HCT116 (cell line): ENCODE results near the gene TRIM63. TPM values are rescaled to one million over a fixed set of nuclear protein-coding genes. Genes with fewer than 3 reads are reported as not detected.

Source experiments
- ATAC-seq: fragments of 200-7000 bp; cut with Tn5 transposase; 2 replicates; pipeline ENCODE4 v1.9.1; 2020; ENCODE audit warnings: mild to moderate bottlenecking, moderate library complexity
- BruUV-seq: library from RNA; stranded (reverse); fragments of 400-500 nt; replicated peaks from 2 replicates; lab custom pipeline; 2021; lab: Mats Ljungman, UMichigan
- CTCF ChIA-PET: fragments of 300-600 bp; sonication (Branson Sonifier 250); formaldehyde crosslinking; loops from one replicate; lab custom pipeline; 2021; ENCODE audit warnings: antibody characterized with exemption; lab: Charles Lee
- POLR2A ChIA-PET: fragments of 300-600, 350-600 bp; sonication (Branson Sonifier 250); formaldehyde crosslinking; loops from one replicate; lab custom pipeline; 2021; ENCODE audit warnings: antibody characterized with exemption; lab: Charles Lee
- RAD21 ChIA-PET, 2 experiments: fragments of 300-600 bp; sonication (Branson Sonifier 250); formaldehyde crosslinking; loops; one replicate each; lab custom pipeline; 2023; ENCODE audit warnings: low total read pairs in 2 of 2; ENCODE audit not compliant: uncharacterized antibody in 2 of 2, unreplicated experiment in 2 of 2, low non-redundant PET in 1 of 2; lab: Charles Lee
- DNase-seq: peaks from one replicate; pipeline ENCODE4 v3.0.0-alpha.2; 2010; ENCODE audit warnings: low read depth, low spot score
- H2AFZ ChIP-seq: fragments of 200-600 bp; shearing (Covaris generic), sonication (generic); 2 replicates; pipeline ENCODE4 v1.6.1; 2017; ENCODE audit warnings: low read depth, mixed run types, mixed read lengths, antibody characterized with exemption, low read length; ENCODE audit not compliant: poor library complexity, severe bottlenecking
- H3K27ac ChIP-seq: 2 replicates; pipeline ENCODE4 v1.5.1; 2012; ENCODE audit warnings: low read depth, low read length
- H3K27me3 ChIP-seq: fragments of 200-600 bp; sonication (generic); 2 replicates; pipeline ENCODE4 v1.6.1; 2016; ENCODE audit warnings: mixed run types, low read length, mixed read lengths; ENCODE audit not compliant: insufficient read depth
- H3K36me3 ChIP-seq, 2 experiments: fragments of 200-500 bp in 1 of 2; fragments of 200-600 bp in 1 of 2; sonication (Bioruptor generic) in 1 of 2; sonication (generic) in 1 of 2; 2 replicates each; pipeline versions ENCODE4 v1.5.1 to v1.6.1; 2014 to 2016; ENCODE audit warnings: low read length in 2 of 2, inconsistent platforms in 1 of 2, mixed read lengths in 1 of 2, mixed run types in 1 of 2; ENCODE audit not compliant: insufficient read depth in 2 of 2, control insufficient read depth in 1 of 2
- H3K4me1 ChIP-seq, 2 experiments: fragments of 200-600 bp in 1 of 2; sonication (generic) in 1 of 2; 2 replicates each; pipeline versions ENCODE4 v1.5.1 to v1.6.1; 2012 to 2017; ENCODE audit warnings: low read length in 2 of 2, inconsistent platforms in 1 of 2, mild to moderate bottlenecking in 1 of 2, mixed read lengths in 1 of 2, mixed run types in 1 of 2, moderate library complexity in 1 of 2; ENCODE audit not compliant: insufficient read depth in 2 of 2, control insufficient read depth in 1 of 2
- H3K4me2 ChIP-seq: fragments of 200-600 bp; sonication (generic); 2 replicates; pipeline ENCODE4 v1.6.1; 2017; ENCODE audit warnings: mixed run types, low read length, mixed read lengths
- H3K4me3 ChIP-seq, 2 experiments: fragments of 200-600 bp in 1 of 2; sonication (generic) in 1 of 2; replicated peaks in 1 of 2; 2 replicates each; pipeline ENCODE4 v1.5.1; 2011 to 2016; ENCODE audit warnings: low read length in 2 of 2, control low read depth in 1 of 2, low read depth in 1 of 2, mild to moderate bottlenecking in 1 of 2, mixed read lengths in 1 of 2, mixed run types in 1 of 2
- H3K79me2 ChIP-seq: fragments of 200-600 bp; sonication (generic); 2 replicates; pipeline ENCODE4 v1.6.1; 2017; ENCODE audit warnings: mild to moderate bottlenecking, mixed run types, low read length, moderate library complexity, mixed read lengths; ENCODE audit not compliant: insufficient read depth
- H3K9ac ChIP-seq: fragments of 200-600 bp; sonication (generic); 2 replicates; pipeline ENCODE4 v1.6.1; 2016; ENCODE audit warnings: low read length, mixed read lengths
- H3K9me2 ChIP-seq: fragments of 200-600 bp; sonication (generic), shearing (Covaris generic); 2 replicates; pipeline ENCODE4 v1.6.1; 2017; ENCODE audit warnings: mixed run types, mild to moderate bottlenecking, moderate library complexity; ENCODE audit not compliant: insufficient read depth
- H3K9me3 ChIP-seq, 2 experiments: fragments of 200-500 bp in 1 of 2; fragments of 200-600 bp in 1 of 2; sonication (Bioruptor generic) in 1 of 2; sonication (generic) in 1 of 2; 2 replicates each; pipeline ENCODE4 v1.6.1; 2014 to 2017; ENCODE audit warnings: low read length in 2 of 2, mixed read lengths in 2 of 2, inconsistent platforms in 1 of 2, low read depth in 1 of 2, mild to moderate bottlenecking in 1 of 2, mixed run types in 1 of 2, moderate library complexity in 1 of 2; ENCODE audit not compliant: control insufficient read depth in 1 of 2, insufficient read depth in 1 of 2
- H4K20me1 ChIP-seq: fragments of 200-600 bp; sonication (generic), shearing (Covaris generic); 2 replicates; pipeline ENCODE4 v1.6.1; 2017; ENCODE audit warnings: mixed run types, mild to moderate bottlenecking, moderate library complexity; ENCODE audit not compliant: insufficient read depth
- ATF3 ChIP-seq: IDR thresholded peaks from 2 replicates; pipeline ENCODE4 v1.6.1; 2012
- CEBPB ChIP-seq: IDR thresholded peaks from 2 replicates; pipeline ENCODE4 v1.6.1; 2012; ENCODE audit warnings: low read depth
- EGR1 ChIP-seq: IDR thresholded peaks from 2 replicates; pipeline ENCODE4 v1.6.1; 2012; ENCODE audit warnings: low read depth
- EZH2 ChIP-seq: fragments of 200-600 bp; sonication (generic); IDR thresholded peaks from 2 replicates; pipeline ENCODE4 v1.6.1; 2017; ENCODE audit warnings: antibody characterized with exemption, mixed run types
- POLR2A ChIP-seq: IDR thresholded peaks from 2 replicates; pipeline ENCODE4 v1.7.0; 2011; ENCODE audit warnings: borderline replicate concordance; ENCODE audit not compliant: insufficient read depth, insufficient read length; ENCODE audit errors: extremely low read depth
- POLR2AphosphoS5 ChIP-seq: IDR thresholded peaks from 2 replicates; pipeline ENCODE4 v1.6.1; 2011; ENCODE audit warnings: mild to moderate bottlenecking, low read depth, low read length, moderate library complexity
- RAD21 ChIP-seq: IDR thresholded peaks from 2 replicates; pipeline ENCODE4 v1.6.1; 2012; ENCODE audit warnings: low read depth, mild to moderate bottlenecking
- SIN3A ChIP-seq: IDR thresholded peaks from 2 replicates; pipeline ENCODE4 v1.6.1; 2012; ENCODE audit warnings: low read depth
- SRF ChIP-seq: IDR thresholded peaks from 2 replicates; pipeline ENCODE4 v1.6.1; 2012; ENCODE audit warnings: low read depth
- TCF7L2 ChIP-seq: IDR thresholded peaks from 2 replicates; pipeline ENCODE4 v1.7.0; 2011; ENCODE audit warnings: borderline replicate concordance, inconsistent platforms; ENCODE audit not compliant: insufficient read depth, insufficient read length; ENCODE audit errors: extremely low read depth
- YY1 ChIP-seq: IDR thresholded peaks from 2 replicates; pipeline ENCODE4 v1.6.1; 2011; ENCODE audit warnings: low read length, low read depth, moderate library complexity, mild to moderate bottlenecking; ENCODE audit not compliant: insufficient replicate concordance; ENCODE audit errors: extremely low read depth
- ZBTB33 ChIP-seq: IDR thresholded peaks from 2 replicates; pipeline ENCODE4 v1.6.1; 2011; ENCODE audit warnings: mild to moderate bottlenecking, low read length, moderate library complexity; ENCODE audit not compliant: insufficient replicate concordance; ENCODE audit errors: extremely low read depth
- ZFX ChIP-seq: fragments of 450-650 bp; IDR thresholded peaks from 2 replicates; pipeline ENCODE4 v1.6.1; 2017
- ZNF274 ChIP-seq: fragments of 200-500 bp; sonication (Bioruptor generic); IDR thresholded peaks from 2 replicates; pipeline ENCODE4 v1.6.1; 2014; ENCODE audit warnings: mild to moderate bottlenecking, low read depth, low read length, inconsistent platforms
- intact Hi-C: fragments of 100-400 bp; cut with micrococcal nuclease; formaldehyde crosslinking; loops from 2 replicates; pipeline ENCODE4 v1.10.0; 2022
- total RNA-seq: library from RNA; stranded (reverse); gene quantifications from one replicate; pipeline ENCODE4 v1.2.1, GENCODE V29; 2021; ENCODE audit not compliant: unreplicated experiment

TRIM63 gene
- total RNA-seq, 1 experiment from 2014 or later = not detected

- CTCF ChIA-PET = no interaction called here
- Histone ChIP-seq H3K79me2 (no peaks in the 10 kb centered on the region), H3K4me2 (no peak within 1 kb of the TSS), H2AFZ (no peak within 1 kb of the TSS), H4K20me1 (no peaks in the 10 kb centered on the region), H3K27ac (no peak within 1 kb of the TSS), H3K4me1 (0 out of 4 replicates have a peak, but pooled peaks cover 0 to 5% of the 10 kb centered on the region in 2 experiments), H3K36me3 (no peaks in the 10 kb centered on the region), H3K9ac (no peak within 1 kb of the TSS), H3K4me3 (no peak within 1 kb of the TSS), H3K27me3 (no peaks in the 10 kb centered on the region), H3K9me2 (no peaks in the 10 kb centered on the region), H3K9me3 (no peaks in the 10 kb centered on the region)
- BruUV-seq = no TSS peak
- DNase-seq (no peak), ATAC-seq (peak; percentile 72)
- RAD21 ChIA-PET = no interaction called here
- POLR2A ChIA-PET = no interaction called here
- intact Hi-C loops = no loop called here
- no peak for TF ChIP-seq ZBTB33
- TF ChIP-seq ZNF274 = no peak
- TF ChIP-seq, all 23 proteins: peak for 0
Observed at GRCh38 chr1:26021647-26022403, 45.6 kb downstream of the TRIM63 start, which contains the start of gene EXTL1. Gene EXTL1 (plus strand): TSS chr1:26021775. CDS start chr1:26022647, 872 bp downstream.

GRCh38 chr1:26020941-26021646 lies 46.3 kb downstream of the TRIM63 start:
- RAD21 ChIA-PET = no interaction called here
- TF ChIP-seq SIN3A (no peak), EGR1 (no peak), ZNF274 (no peak), ATF3 (no peak), EZH2 (no peak), YY1 (no peak), ZBTB33 (no peak), TCF7L2 (no peak), CEBPB (no peak), ZFX (no peak), RAD21 (no peak), SRF (no peak), POLR2A (no peak), POLR2AphosphoS5 (no peak)

More at GRCh38 chr1:26020941-26021646, 46.3 kb downstream of the TRIM63 start:
- POLR2A ChIA-PET = no interaction called here
- Histone ChIP-seq H4K20me1 (no peaks in the 10 kb centered on the region), H3K9me2 (no peaks in the 10 kb centered on the region), H3K4me2 (no peak overlapping the region), H3K36me3 (no peaks in the 10 kb centered on the region), H2AFZ (no peak overlapping the region), H3K9ac (no peak overlapping the region), H3K4me3 (no peak overlapping the region), H3K79me2 (no peaks in the 10 kb centered on the region), H3K27me3 (no peaks in the 10 kb centered on the region), H3K9me3 (no peaks in the 10 kb centered on the region), H3K4me1 (0 out of 4 replicates have a peak, but pooled peaks cover 0 to 5% of the 10 kb centered on the region in 2 experiments), H3K27ac (no peak overlapping the region)
- CTCF ChIA-PET = no interaction called here
- ATAC-seq (no peak), DNase-seq (no peak)
- BruUV-seq = no TSS peak
- intact Hi-C loops = no loop called here
